ENCODE results near the gene MRGPRX2.

The MRGPRX2 gene

DNA sequence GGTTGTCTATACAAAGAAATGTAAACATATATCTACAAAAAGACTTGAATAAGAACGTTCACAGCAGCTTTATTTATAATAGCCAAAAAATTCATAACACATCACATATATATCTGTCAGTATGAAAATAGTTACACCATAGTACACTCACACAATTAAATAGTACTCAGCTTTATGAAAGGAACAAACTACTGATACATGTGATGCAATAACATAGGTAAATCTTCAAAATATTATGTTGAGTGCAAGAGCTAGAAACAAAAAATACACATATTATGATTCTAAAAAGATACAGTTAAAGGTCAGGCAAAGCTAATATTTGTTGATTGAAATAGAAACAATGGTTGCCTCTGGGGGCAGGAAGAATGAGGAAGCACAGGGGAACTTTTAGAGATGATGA, 6.6 kb downstream of the MRGPRX2 start:
- TF ChIP-seq POLR2AphosphoS5 (IDR thresholded peaks at IDR 0.05; ENCODE audit: low read depth, low read length) (no peak), TAF1 (IDR thresholded peaks at IDR 0.05; ENCODE audit: borderline replicate concordance, insufficient read depth, low read length) (no peak), FOXP2 (optimal IDR thresholded peaks at IDR 0.05; ENCODE audit: borderline replicate concordance, extremely low read depth, extremely low read length, insufficient read depth) (no peak), SIN3A (IDR thresholded peaks at IDR 0.05; ENCODE audit: borderline replicate concordance, insufficient read depth, low read length) (no peak)
- TF ChIP-seq, protein P1, sequence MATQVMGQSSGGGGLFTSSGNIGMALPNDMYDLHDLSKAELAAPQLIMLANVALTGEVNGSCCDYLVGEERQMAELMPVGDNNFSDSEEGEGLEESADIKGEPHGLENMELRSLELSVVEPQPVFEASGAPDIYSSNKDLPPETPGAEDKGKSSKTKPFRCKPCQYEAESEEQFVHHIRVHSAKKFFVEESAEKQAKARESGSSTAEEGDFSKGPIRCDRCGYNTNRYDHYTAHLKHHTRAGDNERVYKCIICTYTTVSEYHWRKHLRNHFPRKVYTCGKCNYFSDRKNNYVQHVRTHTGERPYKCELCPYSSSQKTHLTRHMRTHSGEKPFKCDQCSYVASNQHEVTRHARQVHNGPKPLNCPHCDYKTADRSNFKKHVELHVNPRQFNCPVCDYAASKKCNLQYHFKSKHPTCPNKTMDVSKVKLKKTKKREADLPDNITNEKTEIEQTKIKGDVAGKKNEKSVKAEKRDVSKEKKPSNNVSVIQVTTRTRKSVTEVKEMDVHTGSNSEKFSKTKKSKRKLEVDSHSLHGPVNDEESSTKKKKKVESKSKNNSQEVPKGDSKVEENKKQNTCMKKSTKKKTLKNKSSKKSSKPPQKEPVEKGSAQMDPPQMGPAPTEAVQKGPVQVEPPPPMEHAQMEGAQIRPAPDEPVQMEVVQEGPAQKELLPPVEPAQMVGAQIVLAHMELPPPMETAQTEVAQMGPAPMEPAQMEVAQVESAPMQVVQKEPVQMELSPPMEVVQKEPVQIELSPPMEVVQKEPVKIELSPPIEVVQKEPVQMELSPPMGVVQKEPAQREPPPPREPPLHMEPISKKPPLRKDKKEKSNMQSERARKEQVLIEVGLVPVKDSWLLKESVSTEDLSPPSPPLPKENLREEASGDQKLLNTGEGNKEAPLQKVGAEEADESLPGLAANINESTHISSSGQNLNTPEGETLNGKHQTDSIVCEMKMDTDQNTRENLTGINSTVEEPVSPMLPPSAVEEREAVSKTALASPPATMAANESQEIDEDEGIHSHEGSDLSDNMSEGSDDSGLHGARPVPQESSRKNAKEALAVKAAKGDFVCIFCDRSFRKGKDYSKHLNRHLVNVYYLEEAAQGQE (IDR thresholded peaks at IDR 0.05; ENCODE audit: insufficient read depth in 1 of 2, low read depth in 2 of 2, low read length in 2 of 2): no peak

DNA sequence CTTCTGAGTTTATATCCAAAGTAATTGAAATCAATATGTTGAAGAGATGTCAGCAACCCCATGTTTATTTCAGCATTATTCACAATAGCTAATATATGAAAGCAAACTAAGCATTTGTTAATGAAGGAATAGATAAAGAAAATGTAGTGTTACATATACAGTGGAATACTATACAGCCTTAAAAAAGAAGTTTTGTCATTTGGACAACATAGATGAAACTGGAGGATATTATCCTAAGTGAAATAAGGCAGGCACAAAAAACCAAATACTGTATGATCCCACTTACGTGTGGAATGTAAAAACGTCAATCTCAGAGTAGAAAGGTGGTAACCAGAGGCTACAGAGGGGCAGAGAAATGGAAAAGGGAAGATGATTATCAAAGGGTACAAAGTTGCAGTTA, 10.2 kb downstream of the MRGPRX2 start:
- TF ChIP-seq TAF1 (IDR thresholded peaks at IDR 0.05; ENCODE audit: borderline replicate concordance, insufficient read depth, low read length): no peak
- no peak for TF ChIP-seq POLR2AphosphoS5 (IDR thresholded peaks at IDR 0.05; ENCODE audit: low read depth, low read length)
- no peak for TF ChIP-seq SIN3A (IDR thresholded peaks at IDR 0.05; ENCODE audit: borderline replicate concordance, insufficient read depth, low read length)
- TF ChIP-seq, protein P1 (IDR thresholded peaks at IDR 0.05; ENCODE audit: insufficient read depth in 1 of 2, low read depth in 2 of 2, low read length in 2 of 2): no peak
- TF ChIP-seq FOXP2 (optimal IDR thresholded peaks at IDR 0.05; ENCODE audit: borderline replicate concordance, extremely low read depth, extremely low read length, insufficient read depth): no peak

DNA sequence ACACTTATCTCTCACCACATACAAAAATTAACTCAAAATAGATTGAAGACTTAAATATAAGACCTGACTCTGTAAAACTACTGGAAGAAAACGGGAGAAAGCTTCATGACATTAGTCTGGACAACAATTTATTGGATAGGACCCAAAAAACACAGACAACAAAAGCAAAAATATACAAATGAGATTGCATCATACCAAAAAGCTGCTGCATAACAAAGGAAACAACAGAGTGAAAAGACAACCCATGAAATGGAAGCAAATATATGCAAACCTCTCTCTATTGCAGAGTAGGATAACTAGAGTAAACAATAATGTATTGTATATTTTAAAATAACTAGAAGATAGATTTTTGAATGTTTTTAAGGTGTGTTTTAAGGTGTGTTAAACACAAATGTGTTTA, 11.2 kb downstream of the MRGPRX2 start:
- TF ChIP-seq TAF1 (IDR thresholded peaks at IDR 0.05; ENCODE audit: borderline replicate concordance, insufficient read depth, low read length) (no peak), FOXP2 (optimal IDR thresholded peaks at IDR 0.05; ENCODE audit: borderline replicate concordance, extremely low read depth, extremely low read length, insufficient read depth) (no peak), POLR2AphosphoS5 (IDR thresholded peaks at IDR 0.05; ENCODE audit: low read depth, low read length) (no peak), SIN3A (IDR thresholded peaks at IDR 0.05; ENCODE audit: borderline replicate concordance, insufficient read depth, low read length) (no peak)
- TF ChIP-seq, protein P1 (IDR thresholded peaks at IDR 0.05; ENCODE audit: insufficient read depth in 1 of 2, low read depth in 2 of 2, low read length in 2 of 2): no peak

DNA sequence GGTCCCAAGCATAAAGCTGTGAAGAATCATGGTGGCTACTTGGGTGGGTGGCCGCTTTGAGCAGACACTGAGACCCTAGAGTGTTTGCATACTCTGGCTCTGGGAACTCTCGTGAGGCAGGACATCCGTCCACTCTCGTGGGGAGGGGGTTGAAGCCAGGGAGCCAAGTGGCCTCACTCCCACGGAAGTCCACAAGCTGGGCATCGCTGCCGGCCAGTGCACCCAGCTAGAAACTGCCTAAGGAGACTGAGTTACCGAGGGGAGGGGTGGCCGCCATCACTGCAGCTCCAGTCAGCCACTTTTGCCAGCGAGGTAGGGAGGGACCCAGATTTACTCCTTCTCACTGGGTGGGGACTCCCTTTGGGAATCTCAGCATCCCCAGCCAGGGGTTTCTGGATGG, 20.5 kb downstream of the MRGPRX2 start:
- TF ChIP-seq, protein P1 (IDR thresholded peaks at IDR 0.05; ENCODE audit: insufficient read depth in 1 of 2, low read depth in 2 of 2, low read length in 2 of 2): no peak
- TF ChIP-seq TAF1 (IDR thresholded peaks at IDR 0.05; ENCODE audit: borderline replicate concordance, insufficient read depth, low read length) (no peak), FOXP2 (optimal IDR thresholded peaks at IDR 0.05; ENCODE audit: borderline replicate concordance, extremely low read depth, extremely low read length, insufficient read depth) (no peak), POLR2AphosphoS5 (IDR thresholded peaks at IDR 0.05; ENCODE audit: low read depth, low read length) (no peak), SIN3A (IDR thresholded peaks at IDR 0.05; ENCODE audit: borderline replicate concordance, insufficient read depth, low read length) (no peak)

- TF ChIP-seq SIN3A (IDR thresholded peaks at IDR 0.05; ENCODE audit: borderline replicate concordance, insufficient read depth, low read length): no peak
- TF ChIP-seq TAF1 (IDR thresholded peaks at IDR 0.05; ENCODE audit: borderline replicate concordance, insufficient read depth, low read length): no peak
- TF ChIP-seq POLR2AphosphoS5 (IDR thresholded peaks at IDR 0.05; ENCODE audit: low read depth, low read length): no peak
- no peak for TF ChIP-seq FOXP2 (optimal IDR thresholded peaks at IDR 0.05; ENCODE audit: borderline replicate concordance, extremely low read depth, extremely low read length, insufficient read depth)
- TF ChIP-seq, protein P1 (IDR thresholded peaks at IDR 0.05; ENCODE audit: insufficient read depth in 1 of 2, low read depth in 2 of 2, low read length in 2 of 2): no peak
Observed at GRCh38 chr11:19039409-19039808, 21.1 kb downstream of the MRGPRX2 start.

All from PFSK-1 (cell line).